HG02763 (cell line): Measurements from ENCODE around the gene COPS9.

Experiments used
- ATAC-seq: cut with Tn5 transposase; IDR thresholded peaks from one replicate; pipeline ENCODE4 v1.9.1; 2021; ENCODE audit warnings: mild to moderate bottlenecking, moderate library complexity; ENCODE audit not compliant: unreplicated experiment

The COPS9 gene

GRCh38 chr2:240166761-240167587 is 30.9 kb upstream of the COPS9 start:
- ATAC-seq: no peak

DNA sequence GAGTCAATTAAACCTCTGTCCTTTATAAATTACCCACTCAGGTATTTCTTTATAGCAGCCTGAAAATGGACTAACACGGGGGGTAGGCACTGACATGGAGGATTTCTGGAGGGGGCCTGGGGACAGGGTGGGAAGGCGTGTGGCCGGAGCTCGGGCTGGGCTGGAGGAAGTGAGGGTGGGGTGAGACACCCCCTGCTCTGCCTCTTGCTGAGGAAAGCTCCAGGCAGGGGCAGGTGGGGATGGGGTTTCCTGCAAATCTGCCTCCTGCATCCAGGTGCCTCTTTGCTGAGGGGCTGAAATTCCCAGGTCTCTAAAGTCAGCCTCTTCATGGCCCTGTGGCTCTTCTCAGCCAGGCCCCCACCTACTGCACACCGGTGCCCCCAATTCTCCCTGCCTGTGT is 30.1 kb upstream of the COPS9 start:
- no peak for ATAC-seq

GRCh38 chr2:240165661-240166060 is 29.6 kb upstream of the COPS9 start:
- no peak for ATAC-seq

- no peak for ATAC-seq
Measured at GRCh38 chr2:240165034-240165433, 28.9 kb upstream of the COPS9 start.

- ATAC-seq: no peak
Measured at GRCh38 chr2:240164586-240164985, 28.5 kb upstream of the COPS9 start.

DNA sequence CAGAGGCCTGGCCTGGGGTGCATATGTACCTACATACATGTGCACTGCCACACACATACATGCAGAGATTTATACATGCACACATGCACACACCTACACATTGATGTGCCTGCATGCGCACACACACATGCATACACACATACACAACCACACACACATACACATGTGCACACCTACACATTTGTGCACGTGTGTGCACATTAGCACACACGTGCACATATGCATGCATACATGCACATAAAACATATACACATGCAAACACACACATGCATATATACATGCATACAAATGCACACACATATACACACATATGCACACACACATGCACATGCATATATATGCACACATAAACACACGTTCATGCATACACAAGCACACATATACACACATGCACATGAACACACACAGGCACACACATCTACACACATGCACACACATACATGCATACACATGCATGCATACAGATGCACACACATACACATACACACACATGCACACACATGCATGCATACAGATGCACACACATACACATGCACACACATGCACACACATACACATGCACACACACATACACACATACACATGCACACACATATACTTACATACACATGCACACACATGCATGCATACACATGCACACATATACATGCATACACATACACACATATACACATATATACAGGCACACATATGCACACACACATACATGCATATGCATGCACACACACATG is 27.9 kb upstream of the COPS9 start:
- ATAC-seq: no peak

GRCh38 chr2:240162939-240163714 is 27.0 kb upstream of the COPS9 start:
- no peak for ATAC-seq

- no peak for ATAC-seq
Measured at GRCh38 chr2:240162531-240162930, 26.4 kb upstream of the COPS9 start.

GRCh38 chr2:240162032-240162431 is 25.9 kb upstream of the COPS9 start:
- no peak for ATAC-seq

- ATAC-seq: no peak
Measured at GRCh38 chr2:240161087-240161750, 25.1 kb upstream of the COPS9 start.

DNA sequence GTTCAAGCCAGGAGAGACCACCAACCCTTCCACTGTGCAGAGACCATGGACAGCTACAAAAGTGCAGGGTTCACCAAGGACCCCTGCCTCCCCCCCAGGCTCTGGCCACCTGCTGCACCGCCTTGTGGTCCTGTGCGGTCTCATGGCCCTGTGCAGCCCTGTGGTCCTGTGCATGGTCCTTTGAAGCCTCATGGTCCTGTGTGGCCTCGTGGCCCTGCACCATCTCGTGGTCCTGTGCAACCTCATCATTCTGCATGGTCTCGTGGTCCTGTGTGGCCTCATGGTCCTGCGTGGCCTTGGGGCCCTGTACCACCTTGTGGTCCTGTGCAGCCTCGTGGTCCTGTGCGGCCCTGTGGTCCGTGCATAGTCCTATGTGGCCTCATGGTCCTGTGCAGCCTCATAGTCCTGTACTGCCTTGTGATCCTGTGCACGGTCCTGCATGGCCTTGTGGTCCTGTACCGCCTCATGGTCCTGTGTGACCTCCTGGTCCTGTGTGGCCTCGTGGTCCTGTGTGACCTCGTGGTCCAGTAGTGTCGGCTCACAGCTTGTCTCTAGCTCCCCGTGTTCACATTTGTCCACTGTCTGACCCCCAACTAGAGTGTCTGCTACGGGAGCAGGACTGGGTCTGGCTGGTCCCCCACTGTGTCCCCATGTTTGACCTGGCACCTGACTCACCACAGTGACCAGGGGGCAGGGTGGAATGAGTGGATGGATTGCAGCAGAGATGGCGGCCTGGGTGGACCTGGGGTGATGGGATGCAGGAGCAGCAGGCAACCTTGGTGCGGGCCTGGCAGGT is 24.4 kb upstream of the COPS9 start:
- ATAC-seq: no peak

DNA sequence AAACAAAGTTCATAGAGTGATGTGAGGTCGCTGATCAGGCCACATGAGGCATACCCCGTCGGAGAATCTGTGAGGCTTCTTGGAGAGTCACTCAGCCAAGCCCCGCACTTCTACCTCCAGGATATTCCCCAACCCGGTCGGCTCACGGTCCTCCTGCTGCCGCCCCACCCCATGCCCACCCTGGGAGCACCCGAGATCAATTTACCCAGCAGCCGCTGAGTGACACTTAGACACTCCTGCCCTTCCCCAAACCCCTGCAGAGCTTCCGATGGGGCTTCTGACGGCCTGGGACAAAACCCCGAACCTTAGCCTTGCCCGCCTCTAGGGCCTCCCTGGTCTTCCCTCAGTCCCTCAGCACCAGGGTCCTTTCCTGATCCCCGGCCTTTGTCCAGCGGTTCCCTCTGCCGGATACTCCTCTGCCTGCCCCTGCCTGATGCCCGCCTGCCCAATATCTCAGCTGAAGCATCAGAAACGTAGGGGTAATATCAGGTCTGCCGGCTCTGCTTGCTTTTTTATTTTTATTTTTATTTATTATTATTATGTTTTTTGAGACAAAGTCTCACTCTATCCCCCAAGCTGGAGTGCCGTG is 23.2 kb upstream of the COPS9 start:
- no peak for ATAC-seq

DNA sequence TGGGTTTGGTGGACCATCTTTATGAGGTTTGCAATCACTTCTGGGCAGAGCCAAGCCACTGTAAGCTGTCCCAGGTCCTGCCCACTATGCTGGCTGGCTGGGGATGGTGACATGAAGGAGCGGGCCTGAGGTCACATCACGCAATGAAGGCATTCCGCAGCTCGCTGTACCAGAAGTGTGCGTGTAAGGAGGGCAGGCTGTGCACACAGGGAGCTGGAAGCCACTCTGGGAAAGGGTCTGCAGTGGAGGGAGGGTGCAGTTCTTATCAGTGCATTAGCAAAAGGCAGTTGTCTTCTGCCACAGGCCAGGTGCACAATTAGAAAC is 21.0 kb upstream of the COPS9 start:
- ATAC-seq: no peak

DNA sequence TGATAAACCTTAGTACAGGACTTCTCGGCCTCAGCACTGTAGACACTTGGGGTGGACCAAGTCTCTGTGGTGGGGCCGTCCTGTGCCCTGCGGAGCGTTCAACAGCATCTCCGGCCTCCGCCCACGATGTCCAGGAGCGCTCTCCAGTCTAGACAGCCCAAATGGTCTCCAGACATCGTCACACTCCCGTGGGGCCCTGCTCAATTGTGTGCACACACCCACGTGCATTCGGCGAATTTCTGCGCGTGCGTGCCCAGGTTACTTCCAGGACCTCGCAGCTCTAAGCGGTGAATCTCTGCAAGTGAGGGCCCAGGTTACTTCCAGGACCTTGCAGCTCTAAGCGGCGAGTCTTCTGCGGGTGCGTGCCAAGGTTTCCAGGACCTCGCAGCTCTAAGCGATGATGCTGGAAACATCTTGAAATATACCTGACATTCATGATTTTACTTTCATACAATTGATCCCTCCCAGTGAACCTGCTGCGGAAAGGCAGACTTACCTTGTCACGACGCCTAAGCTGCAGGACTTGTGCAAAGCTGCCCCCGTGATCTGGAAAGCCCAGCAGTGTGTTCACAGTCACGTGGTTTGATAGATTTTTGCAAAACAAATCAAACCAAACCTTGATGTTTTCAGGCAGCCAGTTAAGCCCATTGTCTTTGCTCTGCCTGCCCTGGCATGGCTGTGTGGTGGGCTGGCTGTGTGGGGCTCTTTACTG is 20.5 kb upstream of the COPS9 start:
- no peak for ATAC-seq

GRCh38 chr2:240155745-240156390 is 19.8 kb upstream of the COPS9 start:
- ATAC-seq: no peak

GRCh38 chr2:240155048-240155744 is 19.1 kb upstream of the COPS9 start:
- ATAC-seq: no peak

DNA sequence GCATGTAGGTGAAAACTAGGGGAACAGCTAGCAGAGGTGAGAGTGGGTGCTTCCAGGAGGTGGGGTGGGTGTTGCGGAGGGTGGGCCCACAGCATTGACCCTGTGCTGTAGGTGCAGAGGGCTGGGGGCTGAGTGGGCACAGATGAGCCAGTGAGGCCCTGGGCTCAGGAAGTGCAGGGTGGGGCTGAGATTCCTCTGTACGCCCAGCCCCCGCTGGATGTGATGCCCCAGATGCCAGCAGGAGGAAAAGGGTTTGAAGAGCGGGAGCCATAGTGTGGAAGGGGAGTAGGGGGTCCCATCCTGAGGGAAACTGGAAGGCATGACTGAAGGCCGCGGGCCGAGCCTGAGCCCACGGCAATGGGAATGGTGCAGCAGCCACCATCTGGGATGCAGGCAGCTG is 18.5 kb upstream of the COPS9 start:
- no peak for ATAC-seq

GRCh38 chr2:240153418-240153817 is 17.3 kb upstream of the COPS9 start:
- no peak for ATAC-seq
